HCT116 (cell line): ENCODE data around the gene IQCK. TPM values are rescaled to one million over a fixed set of nuclear protein-coding genes. Genes with fewer than 3 reads are reported as not detected.

ENCODE experiments used
- ATAC-seq: fragments of 200-7000 bp; cut with Tn5 transposase; 2 replicates; pipeline ENCODE4 v1.9.1; 2020; ENCODE audit warnings: mild to moderate bottlenecking, moderate library complexity
- BruUV-seq: library from RNA; stranded (reverse); fragments of 400-500 nt; replicated peaks from 2 replicates; lab custom pipeline; 2021; lab: Mats Ljungman, UMichigan
- CTCF ChIA-PET: fragments of 300-600 bp; sonication (Branson Sonifier 250); formaldehyde crosslinking; loops from one replicate; lab custom pipeline; 2021; ENCODE audit warnings: antibody characterized with exemption; lab: Charles Lee
- POLR2A ChIA-PET: fragments of 300-600, 350-600 bp; sonication (Branson Sonifier 250); formaldehyde crosslinking; loops from one replicate; lab custom pipeline; 2021; ENCODE audit warnings: antibody characterized with exemption; lab: Charles Lee
- RAD21 ChIA-PET, 2 experiments: fragments of 300-600 bp; sonication (Branson Sonifier 250); formaldehyde crosslinking; loops; one replicate each; lab custom pipeline; 2023; ENCODE audit warnings: low total read pairs in 2 of 2; ENCODE audit not compliant: uncharacterized antibody in 2 of 2, unreplicated experiment in 2 of 2, low non-redundant PET in 1 of 2; lab: Charles Lee
- DNase-seq: peaks from one replicate; pipeline ENCODE4 v3.0.0-alpha.2; 2010; ENCODE audit warnings: low read depth, low spot score
- H2AFZ ChIP-seq: fragments of 200-600 bp; shearing (Covaris generic), sonication (generic); 2 replicates; pipeline ENCODE4 v1.6.1; 2017; ENCODE audit warnings: low read depth, mixed run types, mixed read lengths, antibody characterized with exemption, low read length; ENCODE audit not compliant: poor library complexity, severe bottlenecking
- H3K27ac ChIP-seq: 2 replicates; pipeline ENCODE4 v1.5.1; 2012; ENCODE audit warnings: low read depth, low read length
- H3K27me3 ChIP-seq: fragments of 200-600 bp; sonication (generic); 2 replicates; pipeline ENCODE4 v1.6.1; 2016; ENCODE audit warnings: mixed run types, low read length, mixed read lengths; ENCODE audit not compliant: insufficient read depth
- H3K36me3 ChIP-seq, 2 experiments: fragments of 200-500 bp in 1 of 2; fragments of 200-600 bp in 1 of 2; sonication (Bioruptor generic) in 1 of 2; sonication (generic) in 1 of 2; 2 replicates each; pipeline versions ENCODE4 v1.5.1 to v1.6.1; 2014 to 2016; ENCODE audit warnings: low read length in 2 of 2, inconsistent platforms in 1 of 2, mixed read lengths in 1 of 2, mixed run types in 1 of 2; ENCODE audit not compliant: insufficient read depth in 2 of 2, control insufficient read depth in 1 of 2
- H3K4me1 ChIP-seq, 2 experiments: fragments of 200-600 bp in 1 of 2; sonication (generic) in 1 of 2; 2 replicates each; pipeline versions ENCODE4 v1.5.1 to v1.6.1; 2012 to 2017; ENCODE audit warnings: low read length in 2 of 2, inconsistent platforms in 1 of 2, mild to moderate bottlenecking in 1 of 2, mixed read lengths in 1 of 2, mixed run types in 1 of 2, moderate library complexity in 1 of 2; ENCODE audit not compliant: insufficient read depth in 2 of 2, control insufficient read depth in 1 of 2
- H3K4me2 ChIP-seq: fragments of 200-600 bp; sonication (generic); 2 replicates; pipeline ENCODE4 v1.6.1; 2017; ENCODE audit warnings: mixed run types, low read length, mixed read lengths
- H3K4me3 ChIP-seq, 2 experiments: fragments of 200-600 bp in 1 of 2; sonication (generic) in 1 of 2; replicated peaks in 1 of 2; 2 replicates each; pipeline ENCODE4 v1.5.1; 2011 to 2016; ENCODE audit warnings: low read length in 2 of 2, control low read depth in 1 of 2, low read depth in 1 of 2, mild to moderate bottlenecking in 1 of 2, mixed read lengths in 1 of 2, mixed run types in 1 of 2
- H3K79me2 ChIP-seq: fragments of 200-600 bp; sonication (generic); 2 replicates; pipeline ENCODE4 v1.6.1; 2017; ENCODE audit warnings: mild to moderate bottlenecking, mixed run types, low read length, moderate library complexity, mixed read lengths; ENCODE audit not compliant: insufficient read depth
- H3K9ac ChIP-seq: fragments of 200-600 bp; sonication (generic); 2 replicates; pipeline ENCODE4 v1.6.1; 2016; ENCODE audit warnings: low read length, mixed read lengths
- H3K9me2 ChIP-seq: fragments of 200-600 bp; sonication (generic), shearing (Covaris generic); 2 replicates; pipeline ENCODE4 v1.6.1; 2017; ENCODE audit warnings: mixed run types, mild to moderate bottlenecking, moderate library complexity; ENCODE audit not compliant: insufficient read depth
- H3K9me3 ChIP-seq, 2 experiments: fragments of 200-500 bp in 1 of 2; fragments of 200-600 bp in 1 of 2; sonication (Bioruptor generic) in 1 of 2; sonication (generic) in 1 of 2; 2 replicates each; pipeline ENCODE4 v1.6.1; 2014 to 2017; ENCODE audit warnings: low read length in 2 of 2, mixed read lengths in 2 of 2, inconsistent platforms in 1 of 2, low read depth in 1 of 2, mild to moderate bottlenecking in 1 of 2, mixed run types in 1 of 2, moderate library complexity in 1 of 2; ENCODE audit not compliant: control insufficient read depth in 1 of 2, insufficient read depth in 1 of 2
- H4K20me1 ChIP-seq: fragments of 200-600 bp; sonication (generic), shearing (Covaris generic); 2 replicates; pipeline ENCODE4 v1.6.1; 2017; ENCODE audit warnings: mixed run types, mild to moderate bottlenecking, moderate library complexity; ENCODE audit not compliant: insufficient read depth
- FOSL1 ChIP-seq: IDR thresholded peaks from 2 replicates; pipeline ENCODE4 v1.6.1; 2012; ENCODE audit warnings: low read depth
- RAD21 ChIP-seq: IDR thresholded peaks from 2 replicates; pipeline ENCODE4 v1.6.1; 2012; ENCODE audit warnings: low read depth, mild to moderate bottlenecking
- ZFX ChIP-seq: fragments of 450-650 bp; IDR thresholded peaks from 2 replicates; pipeline ENCODE4 v1.6.1; 2017
- intact Hi-C: fragments of 100-400 bp; cut with micrococcal nuclease; formaldehyde crosslinking; loops from 2 replicates; pipeline ENCODE4 v1.10.0; 2022
- total RNA-seq: library from RNA; stranded (reverse); gene quantifications from one replicate; pipeline ENCODE4 v1.2.1, GENCODE V29; 2021; ENCODE audit not compliant: unreplicated experiment
- TF ChIP-seq, protein P1 (sequence below), 3 experiments: fragments of 200-600 bp in 1 of 3; sonication (generic) in 1 of 3; IDR thresholded peaks in 2 of 3; conservative IDR thresholded peaks in 1 of 3; 2 replicates each; pipeline ENCODE4 v1.5.1; 2012 to 2017; ENCODE audit warnings: low read depth in 2 of 3, low read length in 2 of 3, antibody characterized with exemption in 1 of 3, borderline replicate concordance in 1 of 3, control low read depth in 1 of 3, mild to moderate bottlenecking in 1 of 3, mixed read lengths in 1 of 3, mixed run types in 1 of 3, moderate library complexity in 1 of 3; ENCODE audit not compliant: insufficient read depth in 1 of 3
- TF ChIP-seq, protein P2 (sequence below): IDR thresholded peaks from 2 replicates; pipeline ENCODE4 v1.6.1; 2011; ENCODE audit warnings: mild to moderate bottlenecking, low read length, moderate library complexity; ENCODE audit not compliant: insufficient replicate concordance; ENCODE audit errors: extremely low read depth

IQCK gene
- total RNA-seq, 1 experiment from 2014 or later, result 11.8 TPM

DNA sequence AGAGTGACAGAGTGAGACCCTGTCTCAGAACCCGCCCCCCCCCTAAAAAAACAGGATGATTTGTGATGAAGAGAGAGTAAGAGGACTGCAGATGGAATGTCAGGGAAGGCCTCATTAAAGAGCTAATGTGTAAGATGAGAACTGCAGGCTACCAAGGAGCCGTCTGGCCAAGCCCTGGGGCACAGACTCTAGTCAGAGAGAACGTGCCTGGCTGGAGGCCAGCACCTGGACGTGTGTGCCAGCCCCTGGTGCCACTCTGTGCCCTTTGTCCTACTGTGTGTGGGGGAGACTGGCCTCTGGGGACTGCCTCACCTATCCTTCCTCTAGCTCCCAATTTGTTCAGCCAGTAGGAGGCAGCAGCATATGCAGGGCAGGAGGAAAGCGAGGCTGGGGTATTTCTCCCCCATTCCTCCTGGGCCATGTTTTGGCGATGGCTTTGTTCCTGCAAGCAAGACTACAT lies 37.2 kb upstream of the IQCK start:
- TF ChIP-seq RAD21, result peak; percentile 18; the same call in 1 of the 2 replicates
- TF ChIP-seq, protein P1, sequence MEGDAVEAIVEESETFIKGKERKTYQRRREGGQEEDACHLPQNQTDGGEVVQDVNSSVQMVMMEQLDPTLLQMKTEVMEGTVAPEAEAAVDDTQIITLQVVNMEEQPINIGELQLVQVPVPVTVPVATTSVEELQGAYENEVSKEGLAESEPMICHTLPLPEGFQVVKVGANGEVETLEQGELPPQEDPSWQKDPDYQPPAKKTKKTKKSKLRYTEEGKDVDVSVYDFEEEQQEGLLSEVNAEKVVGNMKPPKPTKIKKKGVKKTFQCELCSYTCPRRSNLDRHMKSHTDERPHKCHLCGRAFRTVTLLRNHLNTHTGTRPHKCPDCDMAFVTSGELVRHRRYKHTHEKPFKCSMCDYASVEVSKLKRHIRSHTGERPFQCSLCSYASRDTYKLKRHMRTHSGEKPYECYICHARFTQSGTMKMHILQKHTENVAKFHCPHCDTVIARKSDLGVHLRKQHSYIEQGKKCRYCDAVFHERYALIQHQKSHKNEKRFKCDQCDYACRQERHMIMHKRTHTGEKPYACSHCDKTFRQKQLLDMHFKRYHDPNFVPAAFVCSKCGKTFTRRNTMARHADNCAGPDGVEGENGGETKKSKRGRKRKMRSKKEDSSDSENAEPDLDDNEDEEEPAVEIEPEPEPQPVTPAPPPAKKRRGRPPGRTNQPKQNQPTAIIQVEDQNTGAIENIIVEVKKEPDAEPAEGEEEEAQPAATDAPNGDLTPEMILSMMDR (IDR thresholded peaks at IDR 0.05 in 2 of 3, conservative IDR thresholded peaks at IDR 0.05 in 1 of 3; ENCODE audit: borderline replicate concordance in 1 of 3, insufficient read depth in 1 of 3, low read depth in 2 of 3, low read length in 2 of 3), result peak in 2 of 3 experiments; percentile 21 to 35; a peak in 3 of 6 replicates
- TF ChIP-seq, protein P2, sequence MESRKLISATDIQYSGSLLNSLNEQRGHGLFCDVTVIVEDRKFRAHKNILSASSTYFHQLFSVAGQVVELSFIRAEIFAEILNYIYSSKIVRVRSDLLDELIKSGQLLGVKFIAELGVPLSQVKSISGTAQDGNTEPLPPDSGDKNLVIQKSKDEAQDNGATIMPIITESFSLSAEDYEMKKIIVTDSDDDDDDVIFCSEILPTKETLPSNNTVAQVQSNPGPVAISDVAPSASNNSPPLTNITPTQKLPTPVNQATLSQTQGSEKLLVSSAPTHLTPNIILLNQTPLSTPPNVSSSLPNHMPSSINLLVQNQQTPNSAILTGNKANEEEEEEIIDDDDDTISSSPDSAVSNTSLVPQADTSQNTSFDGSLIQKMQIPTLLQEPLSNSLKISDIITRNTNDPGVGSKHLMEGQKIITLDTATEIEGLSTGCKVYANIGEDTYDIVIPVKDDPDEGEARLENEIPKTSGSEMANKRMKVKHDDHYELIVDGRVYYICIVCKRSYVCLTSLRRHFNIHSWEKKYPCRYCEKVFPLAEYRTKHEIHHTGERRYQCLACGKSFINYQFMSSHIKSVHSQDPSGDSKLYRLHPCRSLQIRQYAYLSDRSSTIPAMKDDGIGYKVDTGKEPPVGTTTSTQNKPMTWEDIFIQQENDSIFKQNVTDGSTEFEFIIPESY, result no peak
- no peak overlapping the region for H3K27ac ChIP-seq
- H3K79me2 ChIP-seq, result no peaks in the 10 kb centered on the region
- POLR2A ChIA-PET, result no interaction called here
- H3K4me3 ChIP-seq, result no peak overlapping the region
- no peaks in the 10 kb centered on the region for H3K4me1 ChIP-seq
- no TSS peak for BruUV-seq
- no peak overlapping the region for H2AFZ ChIP-seq
- no peaks in the 10 kb centered on the region for H3K27me3 ChIP-seq
- DNase-seq (no peak), ATAC-seq (peak; percentile 42; the same call in 1 of the 2 replicates)
- H4K20me1 ChIP-seq, result no peaks in the 10 kb centered on the region
- CTCF ChIA-PET, result interaction anchor here (0.6 kb wide), 1 partner anchor 16 kb away, joined by 3 read pairs; no protein-coding TSS in a partner anchor
- no peaks in the 10 kb centered on the region; a peak in 1 of 4 replicates for H3K36me3 ChIP-seq
- H3K9me2 ChIP-seq, result no peaks in the 10 kb centered on the region
- H3K9me3 ChIP-seq, result no peaks in the 10 kb centered on the region
- H3K9ac ChIP-seq, result no peak overlapping the region
- RAD21 ChIA-PET, result interaction anchor here in 1 of 2 experiments (0.9 kb wide), 1 partner anchor 252 kb away, joined by 3 read pairs; no protein-coding TSS in a partner anchor
- intact Hi-C loops, result no loop called here
- H3K4me2 ChIP-seq, result no peak overlapping the region

DNA sequence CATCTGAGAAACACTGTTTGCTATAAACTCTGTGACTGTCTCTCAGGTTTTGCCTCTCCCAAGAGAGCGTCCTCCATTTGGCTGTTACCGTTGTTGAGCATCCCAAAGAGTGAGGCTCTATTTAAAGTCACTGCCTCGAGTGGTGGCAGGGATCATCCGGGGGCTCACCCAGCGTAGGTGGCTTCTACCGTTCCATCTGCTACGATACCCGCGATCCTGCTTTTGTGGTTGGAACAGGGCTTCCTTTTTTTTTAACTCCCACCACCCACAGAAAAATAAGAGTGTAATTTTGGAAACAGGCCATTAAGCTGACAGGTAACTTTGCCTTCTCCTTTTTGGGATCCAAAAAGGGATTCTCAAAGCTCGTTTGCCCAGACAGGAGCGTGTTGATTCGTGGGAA lies 36.4 kb upstream of the IQCK start:
- no peak overlapping the region for H3K27ac ChIP-seq
- no TSS peak for BruUV-seq
- H3K9ac ChIP-seq, result no peak overlapping the region
- RAD21 ChIA-PET, result no interaction called here
- POLR2A ChIA-PET, result no interaction called here
- H4K20me1 ChIP-seq, result no peaks in the 10 kb centered on the region
- no peaks in the 10 kb centered on the region for H3K27me3 ChIP-seq
- no peaks in the 10 kb centered on the region for H3K9me2 ChIP-seq
- ATAC-seq (no peak), DNase-seq (no peak)
- no peak overlapping the region for H2AFZ ChIP-seq
- H3K9me3 ChIP-seq, result no peaks in the 10 kb centered on the region
- intact Hi-C loops, result no loop called here
- H3K4me1 ChIP-seq, result no peaks in the 10 kb centered on the region
- no peak overlapping the region for H3K4me2 ChIP-seq
- H3K36me3 ChIP-seq, result no peaks in the 10 kb centered on the region; a peak in 1 of 4 replicates
- CTCF ChIA-PET, result no interaction called here
- H3K4me3 ChIP-seq, result no peak overlapping the region
- no peaks in the 10 kb centered on the region for H3K79me2 ChIP-seq
- TF ChIP-seq FOSL1, result no peak
- TF ChIP-seq ZFX, result no peak
- TF ChIP-seq, all 23 proteins: peak for 0
